ENCODE data around the gene TAS2R10.
"Not testable (repeated sequence)": the region's sequence is repeated elsewhere in the genome, so short reads cannot be mapped to it uniquely, and the experiment has no call there.

Gene TAS2R10, protein sequence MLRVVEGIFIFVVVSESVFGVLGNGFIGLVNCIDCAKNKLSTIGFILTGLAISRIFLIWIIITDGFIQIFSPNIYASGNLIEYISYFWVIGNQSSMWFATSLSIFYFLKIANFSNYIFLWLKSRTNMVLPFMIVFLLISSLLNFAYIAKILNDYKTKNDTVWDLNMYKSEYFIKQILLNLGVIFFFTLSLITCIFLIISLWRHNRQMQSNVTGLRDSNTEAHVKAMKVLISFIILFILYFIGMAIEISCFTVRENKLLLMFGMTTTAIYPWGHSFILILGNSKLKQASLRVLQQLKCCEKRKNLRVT

DNA sequence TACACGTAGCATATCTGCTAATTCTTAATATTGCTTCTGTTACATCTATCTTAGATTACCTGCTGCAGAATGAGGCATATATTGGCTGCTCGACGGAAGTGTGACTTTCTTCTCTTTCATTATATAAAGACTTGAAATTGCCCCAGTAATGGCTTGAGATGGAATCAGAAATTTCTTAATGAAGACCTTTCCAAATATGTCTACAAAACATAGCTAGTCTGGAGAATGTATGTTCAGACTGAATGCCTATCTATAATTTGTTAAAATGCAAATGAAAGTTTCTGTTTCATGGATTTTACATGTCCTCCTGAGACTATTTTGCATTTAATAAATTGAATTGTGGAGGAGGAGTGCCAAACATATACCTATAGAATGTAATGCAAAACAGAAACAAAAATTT, at the start of gene TAS2R10:
Gene TAS2R10 (minus strand): TSS at position 101 of the 400 bp plus-strand sequence. CDS start 89 bp downstream, at position 12.
- no peak for DNase-seq

DNA sequence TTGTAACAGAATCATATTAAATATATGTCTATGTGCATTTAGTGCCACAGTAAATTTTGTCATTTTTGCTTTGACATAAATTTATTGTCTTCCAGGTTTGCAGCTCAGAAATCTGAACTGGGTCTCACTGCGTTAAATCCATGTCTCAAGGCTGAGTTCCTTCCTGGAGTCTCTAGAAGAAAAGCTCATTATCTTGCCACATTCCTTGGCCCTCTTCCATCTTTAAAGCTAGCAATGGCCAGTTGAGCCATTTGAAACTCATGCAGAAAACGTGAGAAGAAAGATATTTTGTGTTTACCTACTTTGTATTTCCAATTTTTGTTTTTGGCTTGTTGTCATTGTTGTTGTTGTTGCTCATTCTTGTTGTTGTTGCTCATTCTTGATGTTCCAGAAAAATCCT, 47.2 kb upstream of the TAS2R10 start:
- DNase-seq, result no peak

DNA sequence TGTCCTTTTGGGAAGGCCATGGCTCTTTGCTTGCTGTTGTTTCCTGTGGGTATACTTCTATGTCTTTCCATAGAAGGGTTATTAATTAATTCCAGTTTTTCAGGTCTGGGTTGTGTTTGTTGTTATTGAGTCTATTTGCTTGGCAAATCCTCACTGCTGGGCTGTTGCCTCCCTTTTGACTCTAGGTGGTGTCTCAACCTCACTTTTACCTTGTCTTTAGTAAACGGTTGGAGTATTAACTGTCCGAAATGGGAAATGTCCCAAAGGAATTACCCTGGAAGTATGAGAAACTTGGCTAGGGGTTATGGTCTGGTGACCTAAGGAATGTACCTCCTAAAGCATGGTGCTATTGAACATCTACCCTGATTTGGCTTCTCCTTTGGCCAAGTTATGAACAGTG, 41.2 kb upstream of the TAS2R10 start:
- DNase-seq, result no peak

DNA sequence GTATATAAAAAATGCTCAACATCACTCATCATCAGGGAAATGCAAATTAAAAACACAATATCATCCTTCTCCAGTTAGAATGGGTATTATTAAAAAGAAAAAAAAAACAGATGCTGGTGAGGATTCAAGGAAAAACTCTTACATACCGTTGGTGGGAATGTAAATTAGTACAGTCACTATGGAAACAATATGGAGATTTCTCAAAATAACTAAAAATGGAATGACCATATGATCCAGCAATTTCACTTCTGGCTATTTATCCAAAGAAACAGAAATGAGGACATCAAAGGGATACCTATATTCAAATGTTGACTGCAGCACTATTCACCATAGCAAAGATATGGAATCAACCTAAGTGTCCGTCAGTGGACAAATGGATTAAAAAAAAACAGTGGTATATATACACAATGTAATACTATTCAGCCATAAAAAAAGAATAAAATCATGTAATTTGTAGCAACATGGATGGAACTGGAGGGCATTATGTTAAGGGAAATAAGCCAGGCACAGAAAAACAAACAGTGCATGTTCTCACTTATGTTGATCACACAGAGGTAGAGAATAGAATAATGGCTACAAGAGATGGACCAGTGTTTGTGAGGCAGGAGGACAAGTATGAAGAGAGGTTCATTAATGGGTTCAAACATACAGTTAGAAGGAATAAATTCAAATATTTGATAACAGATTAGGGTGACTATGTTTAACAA, 37.5 kb upstream of the TAS2R10 start:
- no peak for DNase-seq

DNA sequence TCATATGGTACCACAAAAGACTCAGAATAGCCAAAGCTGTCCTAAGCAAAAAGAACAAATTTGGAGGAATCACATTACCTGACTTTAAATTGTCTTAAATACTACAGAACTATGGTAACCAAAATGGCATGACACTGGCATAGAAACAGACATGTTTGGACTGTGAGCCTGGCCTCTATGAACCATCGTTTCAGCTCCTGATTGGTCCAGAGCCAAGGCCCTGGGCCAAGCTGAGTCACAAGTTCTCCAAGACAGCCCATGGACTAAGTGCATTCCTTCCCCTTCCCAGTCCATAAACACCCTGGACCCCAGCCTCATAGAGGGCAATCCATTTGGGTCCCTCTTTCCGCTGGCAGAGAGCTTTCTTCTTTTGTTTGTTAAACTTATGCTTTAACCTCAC, 35.2 kb upstream of the TAS2R10 start:
- no peak for DNase-seq

DNA sequence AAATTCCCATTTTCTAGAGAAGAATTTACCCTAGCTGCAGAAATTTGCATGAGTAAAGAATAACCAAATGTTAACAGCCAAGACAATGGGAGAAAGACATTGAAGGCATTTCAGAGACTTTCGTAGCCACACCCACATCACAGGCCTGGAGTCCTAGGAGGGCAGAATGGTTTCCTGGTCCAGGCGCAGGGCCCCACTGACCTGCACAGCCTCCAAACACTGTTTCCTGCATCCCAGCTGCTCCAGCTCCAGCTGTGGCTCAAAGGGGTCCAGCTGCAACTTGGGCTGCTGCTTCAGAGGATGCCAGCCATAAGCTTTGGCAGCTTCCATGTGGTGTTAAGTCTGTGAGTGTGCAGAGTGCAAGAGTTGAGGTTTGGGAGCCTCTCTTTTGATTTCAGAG, 29.6 kb upstream of the TAS2R10 start:
- DNase-seq, result no peak

DNA sequence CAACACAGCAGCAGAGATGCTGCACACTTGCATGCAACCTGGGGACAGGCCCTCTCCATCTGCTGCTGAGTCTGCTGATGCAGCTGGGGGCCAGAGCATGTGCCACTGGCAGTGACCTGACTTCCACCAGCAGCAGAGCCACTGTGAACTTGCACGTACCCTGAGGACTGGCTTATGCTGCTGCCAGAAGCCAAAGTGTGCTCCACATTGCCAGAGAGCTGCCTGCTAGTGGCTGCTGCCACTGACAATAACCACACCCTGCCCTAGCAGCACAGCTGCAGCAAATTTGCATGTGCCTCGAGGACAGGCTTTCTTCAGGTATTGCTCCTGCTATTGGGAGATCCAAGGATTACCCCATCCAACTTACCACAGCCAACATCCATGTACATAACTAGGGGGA, 27.6 kb upstream of the TAS2R10 start:
- DNase-seq, result no peak

DNA sequence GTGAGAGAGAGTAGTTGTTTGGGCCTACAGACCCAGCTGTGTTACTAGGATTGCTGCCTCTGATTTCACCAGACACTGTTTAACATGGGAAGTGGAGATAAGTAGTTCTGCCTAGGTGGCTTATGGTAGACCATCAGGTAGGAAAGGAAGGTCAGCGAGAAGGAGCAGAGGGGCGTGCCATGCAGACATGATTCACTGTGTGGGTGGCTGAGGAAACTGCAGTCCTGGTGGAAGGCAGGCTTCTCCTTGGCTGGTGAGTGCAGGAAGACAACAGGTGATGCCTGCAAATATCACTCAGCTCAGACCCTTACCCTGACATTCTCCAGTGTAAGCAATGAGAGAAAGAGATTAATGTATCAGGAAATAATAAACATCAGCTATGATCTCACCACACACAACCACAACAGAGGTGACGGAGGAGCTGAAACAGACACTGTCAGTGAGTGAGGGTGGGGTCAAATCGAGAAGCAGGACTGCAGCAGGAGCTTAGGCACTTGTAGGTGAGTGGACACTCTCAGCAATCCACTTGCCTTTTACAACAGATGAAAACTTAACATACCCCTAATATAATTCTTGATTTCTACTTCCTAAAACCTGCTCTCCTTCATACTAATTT, 25.2 kb upstream of the TAS2R10 start:
- DNase-seq, result no peak

DNA sequence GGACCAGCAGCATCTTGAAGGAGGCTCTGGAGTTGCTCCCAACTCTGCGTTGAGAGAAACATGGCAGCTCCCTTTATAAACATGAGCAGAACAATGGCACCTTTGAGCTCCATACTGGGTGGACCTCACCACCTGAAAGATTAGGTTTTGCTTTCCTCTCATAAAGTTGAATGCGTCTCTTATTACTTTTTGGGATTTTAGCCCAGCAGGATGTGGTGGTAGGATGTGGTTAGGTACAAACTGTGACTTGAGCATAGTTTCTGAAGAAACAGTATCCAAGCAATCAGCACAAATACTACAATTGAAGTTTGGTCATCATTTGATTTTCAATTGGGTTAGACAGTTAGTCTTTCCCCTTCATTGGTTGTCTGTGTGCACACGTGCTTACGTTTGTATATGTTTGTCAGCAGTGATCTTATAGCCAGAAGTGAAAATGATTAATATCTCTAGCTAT, 23.3 kb upstream of the TAS2R10 start, which contains the start of gene PRR4:
Gene PRR4 (minus strand): TSS at position 51 of the 454 bp plus-strand sequence. CDS start 38 bp downstream, at position 13.
- no peak for DNase-seq

DNA sequence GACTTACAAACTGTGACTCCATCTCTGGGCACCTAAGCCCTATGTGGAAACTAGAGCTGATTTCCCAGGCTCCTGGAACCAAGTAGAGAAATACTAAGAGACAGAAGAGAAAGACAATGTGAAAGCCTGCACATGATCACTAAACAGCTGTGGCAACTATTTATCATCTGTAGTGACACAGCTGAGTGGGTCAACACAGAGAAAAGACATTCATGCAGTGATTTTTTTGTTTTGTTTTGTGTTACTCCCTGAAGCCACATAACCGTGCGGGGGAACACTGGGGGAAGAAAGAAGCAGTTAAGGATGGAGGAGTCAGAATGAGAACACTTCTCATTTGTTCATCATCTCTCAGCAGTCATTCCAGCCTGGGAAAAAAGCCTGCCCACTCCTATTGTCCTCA, 21.6 kb upstream of the TAS2R10 start:
- no peak for DNase-seq

DNA sequence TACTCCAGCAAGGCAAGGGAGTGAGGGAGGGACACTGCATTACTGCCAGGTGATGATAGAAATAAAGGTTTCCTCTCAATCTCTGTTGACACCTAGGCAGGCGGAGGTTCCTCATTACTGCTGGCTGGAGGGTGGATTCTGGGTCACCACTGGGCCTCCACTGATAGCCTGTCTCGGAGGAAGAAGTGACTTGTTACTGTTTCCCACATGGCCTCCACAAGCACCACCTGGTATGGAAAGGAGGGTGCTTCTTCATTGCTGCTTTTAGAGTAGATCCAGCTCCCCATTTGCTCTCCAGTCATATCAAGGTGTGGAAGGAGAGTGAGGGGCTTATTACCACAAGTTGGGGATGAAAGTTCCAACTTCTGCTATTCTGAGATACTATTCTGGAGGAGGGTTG, 16.7 kb upstream of the TAS2R10 start:
- DNase-seq, result no peak

DNA sequence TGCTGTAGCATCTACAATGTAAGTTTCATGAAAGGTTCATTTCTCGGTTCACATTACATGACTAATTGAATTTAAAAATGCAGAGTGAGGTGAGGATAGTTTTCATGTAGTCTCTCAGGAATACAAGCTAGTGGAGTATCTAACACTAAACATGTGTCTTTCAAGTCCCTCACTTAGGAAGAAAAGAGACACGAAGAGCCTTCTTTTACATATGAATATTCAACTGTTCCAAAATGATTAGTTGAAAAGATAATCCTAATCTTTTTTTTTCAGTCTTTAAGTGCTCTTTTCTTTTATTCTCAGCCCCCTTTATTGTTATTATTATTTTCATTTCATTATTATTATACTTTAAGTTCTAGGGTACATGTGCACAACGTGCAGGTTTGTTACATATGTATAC, 12.3 kb upstream of the TAS2R10 start:
- no peak for DNase-seq

DNA sequence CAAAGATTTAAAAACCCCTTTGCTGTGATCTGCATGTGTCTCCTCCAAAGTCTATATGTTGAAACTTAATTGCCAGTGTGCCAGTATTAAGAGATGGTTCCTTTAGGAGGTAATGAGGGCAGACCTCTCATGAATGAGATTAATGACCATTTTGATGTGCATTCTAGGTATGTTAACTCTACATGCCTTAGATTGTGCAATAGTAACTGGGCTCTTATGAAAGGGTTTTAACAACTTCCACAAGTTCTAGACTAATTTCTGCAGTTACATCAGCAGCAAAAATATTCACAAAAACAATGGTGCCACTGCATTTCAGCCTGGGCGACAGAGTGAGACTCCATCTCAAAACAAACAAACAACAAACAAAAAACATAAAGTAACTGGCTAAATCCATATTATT, 3.8 kb upstream of the TAS2R10 start:
- DNase-seq, result no peak

DNA sequence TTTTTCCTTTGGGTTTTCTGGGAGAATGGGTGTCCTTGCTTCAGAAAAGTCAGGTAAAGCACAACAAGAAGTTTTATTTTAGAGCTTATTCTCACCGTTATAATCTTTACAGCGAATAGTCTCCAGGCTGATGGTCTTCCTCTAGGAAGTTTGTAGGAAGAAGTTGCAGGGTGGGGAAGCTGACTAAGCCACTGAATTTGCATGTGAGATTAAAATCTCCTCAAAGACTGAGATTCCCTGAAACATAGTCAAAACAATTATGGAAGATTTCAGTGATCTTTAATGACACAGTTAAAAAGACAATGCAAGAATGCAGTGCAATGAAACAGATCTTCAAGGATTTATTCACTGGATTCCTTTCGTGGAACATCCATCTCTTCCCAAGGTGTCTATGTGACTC, 1.2 kb downstream of the TAS2R10 start:
- DNase-seq, result no peak

DNA sequence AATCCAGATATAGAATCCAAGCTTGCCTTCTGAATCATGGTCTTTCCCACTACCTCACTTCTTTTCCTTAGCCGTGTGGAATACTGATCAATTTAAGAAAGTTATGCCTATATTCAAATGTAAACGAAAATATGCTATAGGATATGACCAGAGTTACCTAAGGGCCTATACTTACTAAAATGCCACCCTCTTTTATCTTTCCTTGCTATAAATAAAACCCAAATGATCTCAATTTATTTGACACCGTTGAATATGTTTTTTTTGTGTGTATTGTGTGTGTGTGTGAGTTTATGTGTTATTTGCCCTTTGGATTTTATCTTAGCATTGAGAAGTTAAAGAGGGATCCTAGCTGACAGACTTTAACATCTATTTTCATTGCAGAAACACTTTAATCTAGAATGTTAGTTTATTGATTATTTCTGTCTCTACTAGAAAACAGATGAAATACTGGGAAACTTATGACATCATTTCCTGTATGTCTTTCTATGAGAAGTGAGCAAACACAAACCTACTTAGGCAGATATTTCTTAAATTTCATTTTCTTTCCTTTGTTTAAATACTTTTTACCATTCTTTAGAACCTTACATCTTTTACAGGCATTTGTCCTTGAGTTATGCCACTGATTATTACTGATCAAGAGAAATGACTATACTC, 14.1 kb downstream of the TAS2R10 start:
- DNase-seq, result no peak

DNA sequence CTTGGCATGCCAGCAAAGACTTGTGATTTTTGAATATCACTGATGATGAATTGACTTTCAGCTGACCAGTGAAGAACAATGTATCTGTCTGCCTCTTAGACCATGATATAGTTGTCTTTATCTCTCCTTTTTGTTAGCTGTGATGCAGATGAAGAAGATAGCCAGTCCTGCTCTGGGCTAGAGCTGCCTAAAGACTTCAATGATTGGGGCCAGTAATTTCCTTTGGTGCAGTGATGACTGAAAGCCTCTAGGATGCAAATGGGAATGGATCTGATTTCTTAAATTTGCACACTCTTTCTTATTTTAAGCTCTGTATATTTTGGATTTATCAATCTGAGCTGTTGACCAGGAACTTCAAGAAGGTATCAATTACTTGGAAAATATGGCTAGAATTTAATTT, 16.1 kb downstream of the TAS2R10 start, which contains the start of gene TAS2R9:
Gene TAS2R9 (minus strand): TSS at position 101 of the 400 bp plus-strand sequence. CDS start 93 bp downstream, at position 8.
- no peak for DNase-seq

DNA sequence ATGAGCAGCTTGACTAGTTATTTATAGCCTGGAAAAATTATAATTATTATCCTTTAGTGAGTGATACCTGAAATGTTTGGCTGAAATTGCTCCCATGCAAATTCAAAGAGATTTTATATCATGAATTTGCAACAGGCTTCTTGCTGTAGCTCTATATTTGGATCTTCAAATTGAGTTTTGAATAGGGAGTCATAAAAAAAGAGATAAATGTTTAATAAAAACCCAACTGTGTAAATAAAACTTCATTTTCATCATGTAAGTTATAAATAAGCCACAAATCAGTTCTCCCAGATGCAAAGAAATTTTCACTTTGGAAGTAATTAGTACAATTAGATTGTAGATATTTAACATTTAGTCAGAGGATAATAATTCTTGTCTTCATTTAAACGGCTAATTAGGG, 19.0 kb downstream of the TAS2R10 start, which contains the start of gene TAS2R8:
Gene TAS2R8 (minus strand): TSS at position 101 of the 400 bp plus-strand sequence. CDS start 306 bp downstream, outside the sequence.
- DNase-seq, result no peak

DNA sequence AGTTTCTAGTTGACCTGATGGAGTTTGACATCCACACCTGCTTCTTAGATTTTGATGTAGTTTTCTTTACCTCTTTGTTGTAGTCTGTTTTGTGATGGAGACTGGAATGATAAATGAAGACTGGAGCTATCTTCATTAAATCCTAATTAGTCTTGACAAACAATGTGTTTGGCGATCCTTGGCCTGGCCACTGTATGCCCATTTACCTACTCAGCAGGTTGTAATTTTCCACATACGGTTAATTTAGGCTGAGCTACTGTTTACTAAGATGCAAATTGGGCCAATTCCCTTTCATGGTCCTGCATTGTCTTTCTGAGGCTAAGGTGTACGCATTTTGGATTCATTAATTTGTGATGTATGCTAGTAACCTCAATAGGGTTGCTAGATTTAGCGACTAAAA, 23.6 kb downstream of the TAS2R10 start, which contains the start of gene TAS2R7:
Gene TAS2R7 (minus strand): TSS at position 41 of the 400 bp plus-strand sequence. CDS start 57 bp downstream, outside the sequence.
- DNase-seq, result no peak

DNA sequence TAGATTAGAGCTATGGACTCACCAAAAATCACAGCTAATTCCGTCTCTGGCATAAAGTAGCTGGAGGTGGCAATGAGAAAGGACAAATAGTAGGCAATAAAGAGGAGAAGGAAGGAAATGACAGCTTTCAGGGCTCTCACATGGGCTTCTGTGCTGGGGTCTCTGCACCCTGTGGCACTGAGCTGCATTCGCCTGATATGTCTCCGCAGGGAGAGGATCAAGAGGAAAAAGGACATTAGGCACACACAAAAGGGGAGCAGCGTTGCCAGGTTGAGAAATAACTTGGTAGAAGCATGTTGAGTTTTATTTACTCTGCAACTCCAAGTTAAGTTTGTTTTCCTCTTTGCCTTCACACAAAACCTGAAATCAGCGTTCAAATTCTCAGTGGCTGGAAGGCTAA, 24.4 kb downstream of the TAS2R10 start:
- DNase-seq, result no peak

DNA sequence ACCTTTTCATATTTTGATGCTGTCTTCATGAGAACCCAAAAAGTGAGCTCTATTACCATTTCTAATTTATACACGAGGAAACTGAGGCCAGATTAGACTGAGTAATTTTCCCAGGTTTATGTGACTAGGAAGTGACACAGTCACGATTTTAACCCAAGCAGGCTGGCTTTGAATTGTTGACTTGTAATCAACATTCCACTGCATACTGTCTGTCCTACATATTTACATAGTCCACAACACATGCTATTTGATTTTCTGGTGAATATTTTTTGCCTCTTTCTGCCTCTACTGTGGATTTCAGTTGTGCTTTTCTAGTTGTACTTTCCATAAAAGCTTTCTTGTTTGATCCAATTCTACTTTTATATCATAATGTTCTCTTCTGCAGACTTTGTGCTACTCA, 31.9 kb downstream of the TAS2R10 start:
- no peak for DNase-seq

DNA sequence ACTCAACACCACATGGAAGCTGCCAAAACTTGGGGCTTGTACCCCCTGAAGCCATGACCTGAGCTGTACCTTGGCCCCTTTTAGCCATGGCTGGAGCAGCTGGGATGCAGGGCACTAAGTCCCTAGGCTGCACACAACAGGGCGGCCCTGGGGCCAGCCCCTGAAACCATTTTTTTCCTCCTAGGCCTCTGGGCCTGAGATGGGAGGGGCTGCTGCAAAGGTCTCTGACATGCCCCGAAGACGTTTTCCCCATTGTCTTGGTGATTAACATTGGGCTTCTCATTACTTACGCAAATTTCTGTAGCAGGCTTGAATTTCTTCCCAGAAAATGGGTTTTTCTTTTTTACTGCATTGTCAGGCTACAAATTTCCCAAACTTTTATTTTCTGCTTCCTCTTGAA, 34.4 kb downstream of the TAS2R10 start:
- DNase-seq, result not testable (repeated sequence)

DNA sequence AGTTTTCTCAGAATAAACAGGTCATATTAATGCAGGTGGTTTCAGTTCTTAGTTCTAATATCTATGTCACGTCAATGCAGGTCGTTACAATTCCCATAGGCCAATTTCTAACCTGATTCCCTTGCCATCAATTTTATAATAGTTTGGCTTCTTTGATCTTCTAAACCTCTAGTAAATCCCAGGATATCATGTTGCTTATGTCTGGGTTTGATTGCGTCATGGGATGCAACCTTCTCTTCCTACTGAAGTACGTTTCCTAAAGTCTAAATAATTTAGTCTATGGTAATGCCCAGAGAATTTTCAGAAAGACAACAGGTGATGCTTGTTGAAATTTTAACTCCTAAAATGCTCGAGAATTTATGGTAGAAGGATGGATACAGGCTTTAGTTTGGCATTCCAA, 42.9 kb downstream of the TAS2R10 start:
- no peak for DNase-seq

DNA sequence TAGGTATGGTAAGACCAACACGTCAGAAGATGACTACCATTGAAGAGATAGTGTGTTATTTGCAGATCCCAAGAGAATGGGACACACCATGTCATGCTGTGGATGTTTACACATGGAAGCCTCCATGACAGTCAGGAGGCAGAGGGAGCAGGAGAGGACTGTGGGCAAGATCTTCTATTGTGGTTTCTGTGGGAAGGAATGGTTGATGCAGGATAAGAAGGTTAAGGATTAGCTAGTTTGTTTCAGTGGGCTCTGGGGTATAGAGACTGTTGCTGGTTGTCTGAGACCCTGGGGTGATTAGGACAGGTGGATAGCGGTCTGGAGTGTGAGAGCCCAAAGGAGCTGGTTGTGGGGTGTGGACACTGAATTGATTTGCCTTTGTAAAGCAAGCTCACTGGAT, 47.1 kb downstream of the TAS2R10 start:
- DNase-seq, result no peak
